PC-3 (cell line): Measurements from ENCODE around the gene CCL15. TPM values are rescaled to one million over a fixed set of nuclear protein-coding genes. Genes with fewer than 3 reads are reported as not detected.

Experiments used
- ATAC-seq: fragments of 200-7000 bp; cut with Tn5 transposase; 2 replicates; pipeline ENCODE4 v1.9.1; 2020; ENCODE audit warnings: mild to moderate bottlenecking, moderate library complexity
- BruUV-seq: library from RNA; stranded (reverse); fragments of 400-500 nt; replicated peaks from 2 replicates; lab custom pipeline; 2021; lab: Mats Ljungman, UMichigan
- CTCF ChIA-PET: fragments of 300-600 bp; sonication (Branson Sonifier 250); formaldehyde crosslinking; loops from one replicate; lab custom pipeline; 2022; ENCODE audit warnings: antibody characterized with exemption; lab: Charles Lee
- POLR2A ChIA-PET: fragments of 300-600 bp; sonication (Branson Sonifier 250); formaldehyde crosslinking; loops from one replicate; lab custom pipeline; 2022; ENCODE audit warnings: antibody characterized with exemption; ENCODE audit not compliant: unreplicated experiment; lab: Charles Lee
- DNase-seq: peaks from one replicate; pipeline ENCODE4 v3.0.0-alpha.2; 2015
- H2AFZ ChIP-seq: fragments of 300-600 bp; sonication (generic); 2 replicates; pipeline ENCODE4 v1.6.0; 2016; ENCODE audit warnings: antibody characterized with exemption, low read length
- H3F3A ChIP-seq: fragments of 300-600 bp; sonication (generic); one replicate; pipeline ENCODE4 v1.6.0; 2017; ENCODE audit warnings: antibody characterized with exemption, low read length, control low read depth, mild to moderate bottlenecking; ENCODE audit not compliant: unreplicated experiment
- H3K27ac ChIP-seq: fragments of 300-600 bp; sonication (generic); 2 replicates; pipeline ENCODE4 v1.5.1; 2016; ENCODE audit warnings: mild to moderate bottlenecking, low read length
- H3K27me3 ChIP-seq: fragments of 300-600 bp; sonication (generic); 2 replicates; pipeline ENCODE4 v1.6.1; 2016; ENCODE audit warnings: low read length, mixed read lengths
- H3K36me3 ChIP-seq: fragments of 300-600 bp; sonication (generic); 2 replicates; pipeline ENCODE4 v1.6.1; 2016; ENCODE audit warnings: low read depth, mixed run types, low read length, mixed read lengths
- H3K4me1 ChIP-seq: fragments of 300-600 bp; sonication (generic); 2 replicates; pipeline ENCODE4 v1.5.1; 2016; ENCODE audit warnings: low read length; ENCODE audit not compliant: insufficient read depth
- H3K4me2 ChIP-seq: fragments of 300-600 bp; sonication (generic); 2 replicates; pipeline ENCODE4 v1.6.0; 2016; ENCODE audit warnings: low read length
- H3K4me3 ChIP-seq: fragments of 300-600 bp; sonication (generic); 2 replicates; pipeline ENCODE4 v1.5.1; 2016; ENCODE audit warnings: mild to moderate bottlenecking, low read length, mixed read lengths
- H3K79me2 ChIP-seq: fragments of 300-600 bp; sonication (generic); 2 replicates; pipeline ENCODE4 v1.6.1; 2017; ENCODE audit warnings: low read length, mixed read lengths
- H3K9ac ChIP-seq: fragments of 300-600 bp; sonication (generic); 2 replicates; pipeline ENCODE4 v1.6.0; 2016; ENCODE audit warnings: mild to moderate bottlenecking, low read length
- H3K9me2 ChIP-seq: fragments of 300-600 bp; sonication (generic); replicated peaks from 2 replicates; pipeline ENCODE4 v1.6.1; 2016; ENCODE audit warnings: mixed run types, low read length, mixed read lengths
- H3K9me3 ChIP-seq: fragments of 300-600 bp; sonication (generic); 2 replicates; pipeline ENCODE4 v1.6.1; 2016; ENCODE audit warnings: low read length, mixed read lengths
- H4K20me1 ChIP-seq: fragments of 300-600 bp; sonication (generic); 2 replicates; pipeline ENCODE4 v1.6.1; 2016; ENCODE audit warnings: low read length, mixed read lengths
- EZH2 ChIP-seq: fragments of 300-600 bp; sonication (generic); IDR thresholded peaks from one replicate; pipeline ENCODE4 v1.6.1; 2017; ENCODE audit warnings: antibody characterized with exemption, mild to moderate bottlenecking, low read length; ENCODE audit not compliant: unreplicated experiment
- EZH2phosphoT487 ChIP-seq: fragments of 300-600 bp; sonication (generic); IDR thresholded peaks from 2 replicates; pipeline ENCODE4 v1.6.1; 2018; ENCODE audit warnings: mild to moderate bottlenecking, antibody characterized with exemption, low read length, borderline replicate concordance
- intact Hi-C: fragments of 100-400 bp; cut with micrococcal nuclease; formaldehyde crosslinking; loops from 2 replicates; pipeline ENCODE4 v1.9.0; 2023
- total RNA-seq: library from RNA; depleted of rRNA; stranded (reverse); fragments of >200 nt; gene quantifications from 2 replicates; pipeline ENCODE4 v1.2.3, GENCODE V29; 2014
- TF ChIP-seq, protein P1 (sequence below): fragments of 300-600 bp; sonication (generic); conservative IDR thresholded peaks from 2 replicates; pipeline ENCODE4 v1.5.1; 2017; ENCODE audit warnings: antibody characterized with exemption, low read depth, mild to moderate bottlenecking, low read length

The CCL15 gene
- total RNA-seq, 1 experiment from 2014 or later = not detected

- ChIA-PET CTCF (no interaction called here), POLR2A (no interaction called here)
- H3K4me3 ChIP-seq = no peak overlapping the region
- H3K9me2 ChIP-seq = no peaks in the 10 kb centered on the region
- H3K27me3 ChIP-seq = peaks cover 32% of the 10 kb centered on the region
- no peak overlapping the region for H2AFZ ChIP-seq
- H3F3A ChIP-seq = no peaks in the 10 kb centered on the region
- ATAC-seq (no peak), DNase-seq (no peak)
- H3K79me2 ChIP-seq = no peaks in the 10 kb centered on the region
- H3K4me2 ChIP-seq = no peak overlapping the region
- intact Hi-C loops = no loop called here
- no peaks in the 10 kb centered on the region for H4K20me1 ChIP-seq
- no peak overlapping the region for H3K9ac ChIP-seq
- no peak overlapping the region for H3K27ac ChIP-seq
- H3K9me3 ChIP-seq = no peaks in the 10 kb centered on the region
- TF ChIP-seq EZH2phosphoT487 (no peak), EZH2 (no peak)
- TF ChIP-seq, protein P1, sequence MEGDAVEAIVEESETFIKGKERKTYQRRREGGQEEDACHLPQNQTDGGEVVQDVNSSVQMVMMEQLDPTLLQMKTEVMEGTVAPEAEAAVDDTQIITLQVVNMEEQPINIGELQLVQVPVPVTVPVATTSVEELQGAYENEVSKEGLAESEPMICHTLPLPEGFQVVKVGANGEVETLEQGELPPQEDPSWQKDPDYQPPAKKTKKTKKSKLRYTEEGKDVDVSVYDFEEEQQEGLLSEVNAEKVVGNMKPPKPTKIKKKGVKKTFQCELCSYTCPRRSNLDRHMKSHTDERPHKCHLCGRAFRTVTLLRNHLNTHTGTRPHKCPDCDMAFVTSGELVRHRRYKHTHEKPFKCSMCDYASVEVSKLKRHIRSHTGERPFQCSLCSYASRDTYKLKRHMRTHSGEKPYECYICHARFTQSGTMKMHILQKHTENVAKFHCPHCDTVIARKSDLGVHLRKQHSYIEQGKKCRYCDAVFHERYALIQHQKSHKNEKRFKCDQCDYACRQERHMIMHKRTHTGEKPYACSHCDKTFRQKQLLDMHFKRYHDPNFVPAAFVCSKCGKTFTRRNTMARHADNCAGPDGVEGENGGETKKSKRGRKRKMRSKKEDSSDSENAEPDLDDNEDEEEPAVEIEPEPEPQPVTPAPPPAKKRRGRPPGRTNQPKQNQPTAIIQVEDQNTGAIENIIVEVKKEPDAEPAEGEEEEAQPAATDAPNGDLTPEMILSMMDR = no peak
- H3K4me1 ChIP-seq = no peaks in the 10 kb centered on the region
- H3K36me3 ChIP-seq = no peaks in the 10 kb centered on the region
- BruUV-seq = no TSS peak
These were observed 26.4 kb upstream of the CCL15 start for GRCh38 chr17:36027761-36028160.

DNA sequence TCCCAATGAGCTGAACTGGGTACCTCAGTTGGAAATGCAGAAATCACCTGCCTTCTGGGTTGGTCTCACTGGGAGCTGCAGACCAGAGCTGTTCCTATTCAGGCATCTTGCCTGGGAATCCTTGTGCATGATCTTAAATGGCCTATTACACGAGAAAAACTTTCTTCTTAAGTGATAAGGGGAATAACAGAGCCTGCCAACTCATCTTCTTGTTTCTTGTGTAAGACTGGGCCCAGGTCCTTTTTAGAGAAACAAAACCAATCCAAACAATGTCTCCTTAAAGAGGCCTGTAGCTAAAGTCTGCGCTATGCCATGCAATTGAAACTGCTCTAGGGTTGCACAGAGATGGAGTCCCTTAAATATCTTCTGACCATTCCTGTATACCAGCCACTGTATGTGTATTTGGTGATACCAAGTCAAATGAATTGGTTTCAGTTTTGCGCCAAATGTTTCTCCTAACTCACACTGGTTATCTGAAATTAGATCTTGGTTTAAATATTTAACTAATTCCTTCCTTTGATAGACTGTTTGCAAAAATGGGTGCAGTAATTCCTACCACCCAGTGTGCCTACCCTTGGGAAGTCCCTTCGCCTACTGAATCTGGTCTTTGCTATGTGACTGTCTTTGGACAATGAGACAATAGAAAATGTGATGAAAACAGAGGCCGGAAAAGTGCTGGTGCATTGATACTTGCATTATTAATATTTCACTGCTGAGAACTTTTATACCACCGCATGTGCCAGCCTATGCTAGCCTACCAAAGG is 22.9 kb upstream of the CCL15 start:
- Histone ChIP-seq H3F3A (no peaks in the 10 kb centered on the region), H3K9me2 (no peaks in the 10 kb centered on the region), H2AFZ (no peak overlapping the region), H3K4me1 (no peaks in the 10 kb centered on the region), H3K36me3 (no peaks in the 10 kb centered on the region), H3K9ac (no peak overlapping the region), H3K4me2 (no peak overlapping the region), H3K79me2 (no peaks in the 10 kb centered on the region), H3K4me3 (no peak overlapping the region), H3K27ac (no peak overlapping the region), H3K27me3 (peaks cover 23% of the 10 kb centered on the region), H3K9me3 (no peaks in the 10 kb centered on the region), H4K20me1 (no peaks in the 10 kb centered on the region)
- CTCF ChIA-PET = no interaction called here
- TF ChIP-seq, protein P1 = no peak
- TF ChIP-seq EZH2phosphoT487 (no peak), EZH2 (no peak)
- no peak for DNase-seq
- intact Hi-C loops = no loop called here
- no TSS peak for BruUV-seq
- no peak for ATAC-seq
- POLR2A ChIA-PET = no interaction called here

DNA sequence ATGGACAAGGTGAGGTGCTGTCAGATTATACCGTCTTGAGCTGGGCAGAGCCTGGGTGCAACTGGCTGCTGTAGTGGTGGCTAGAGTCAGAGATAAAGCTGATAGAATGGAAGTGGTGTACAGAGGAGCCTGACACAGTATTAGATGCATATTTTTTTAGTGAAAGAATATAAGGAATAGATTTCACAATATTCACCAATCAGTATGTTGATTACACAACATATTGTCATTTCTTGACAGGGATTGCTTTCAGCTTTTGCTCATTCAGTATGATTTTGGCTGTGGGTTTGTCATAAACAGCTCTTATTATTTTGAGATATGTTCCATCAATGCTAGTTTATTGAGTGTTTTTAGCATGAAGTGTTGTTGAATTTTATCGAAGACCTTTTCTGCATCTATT is 18.1 kb upstream of the CCL15 start:
- ChIA-PET CTCF (no interaction called here), POLR2A (no interaction called here)

More for the DNA sequence above, 18.1 kb upstream of the CCL15 start:
- Histone ChIP-seq H3K4me1 (no peaks in the 10 kb centered on the region), H3K27me3 (peaks cover 19% of the 10 kb centered on the region), H2AFZ (no peak overlapping the region), H3K79me2 (no peaks in the 10 kb centered on the region), H3K9me2 (no peaks in the 10 kb centered on the region), H3K9me3 (no peaks in the 10 kb centered on the region), H3K27ac (no peak overlapping the region), H4K20me1 (no peaks in the 10 kb centered on the region), H3K36me3 (no peaks in the 10 kb centered on the region), H3K4me3 (no peak overlapping the region), H3K9ac (no peak overlapping the region), H3F3A (no peaks in the 10 kb centered on the region), H3K4me2 (no peak overlapping the region)
- DNase-seq (no peak), ATAC-seq (no peak)
- TF ChIP-seq, protein P1 = no peak
- no peak for TF ChIP-seq EZH2
- no peak for TF ChIP-seq EZH2phosphoT487
- no TSS peak for BruUV-seq
- intact Hi-C loops = no loop called here
